ENCODE data around the gene KRTAP12-1. TPM values are rescaled to one million over a fixed set of nuclear protein-coding genes. Genes with fewer than 3 reads are reported as not detected.

KRTAP12-1 gene
- total RNA-seq, 1 donor from 2014 or later: not detected

DNA sequence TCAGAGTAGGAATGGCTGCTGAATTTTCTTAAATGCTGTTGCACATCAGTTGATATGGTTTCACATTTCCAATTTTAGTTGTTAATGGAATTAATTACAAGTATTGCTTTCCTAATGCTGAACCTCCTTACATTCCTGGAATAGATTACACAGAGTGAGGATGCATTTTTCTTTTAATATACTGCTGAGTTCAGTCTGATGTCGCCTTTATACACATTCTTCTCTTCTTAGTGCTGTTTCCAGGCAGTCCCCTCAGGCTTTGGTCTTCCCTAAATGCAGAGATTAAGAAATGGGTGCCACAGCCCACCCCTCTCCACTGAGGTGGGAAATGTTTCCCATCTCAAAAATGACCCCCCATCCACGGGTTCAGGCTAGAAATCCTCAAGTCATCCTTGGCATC, 36.1 kb upstream of the KRTAP12-1 start:
- TF ChIP-seq CTCF (IDR thresholded peaks at IDR 0.05; ENCODE audit: partially characterized antibody, unreplicated experiment): no peak
- DNase-seq: no peak
- no peak overlapping the region for H3K27ac Mint-ChIP-seq (ENCODE audit: unreplicated experiment)
- no peaks in the 10 kb centered on the region for H3K36me3 Mint-ChIP-seq (ENCODE audit: unreplicated experiment)
- H3K4me3 Mint-ChIP-seq (ENCODE audit: unreplicated experiment): no peak overlapping the region
- H3K4me1 Mint-ChIP-seq (ENCODE audit: low read depth, unreplicated experiment): peaks cover 15% of the 10 kb centered on the region
- H3K9me3 Mint-ChIP-seq (ENCODE audit: unreplicated experiment): no peaks in the 10 kb centered on the region
- H3K27me3 Mint-ChIP-seq (ENCODE audit: unreplicated experiment): peaks cover 9% of the 10 kb centered on the region

DNA sequence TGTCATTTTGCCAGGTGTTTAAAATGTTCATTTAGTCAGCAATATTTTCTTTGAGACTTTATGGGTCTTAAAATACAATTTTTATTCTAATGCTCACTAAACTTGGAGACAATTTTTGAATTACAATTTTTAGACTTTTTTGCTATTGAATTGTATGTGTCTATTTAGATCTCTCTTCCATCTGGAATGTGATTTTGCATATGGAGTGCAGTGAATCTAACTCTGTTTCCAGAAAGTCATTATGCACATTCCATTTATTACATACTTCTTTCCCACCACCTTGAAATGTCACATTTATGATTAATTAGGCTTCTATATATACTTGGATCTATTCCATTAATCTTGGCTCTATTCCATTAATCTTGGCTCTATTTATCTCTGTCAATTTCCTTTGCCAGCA, 35.0 kb upstream of the KRTAP12-1 start:
- DNase-seq: no peak
- H3K27ac Mint-ChIP-seq (ENCODE audit: unreplicated experiment): no peak overlapping the region
- H3K36me3 Mint-ChIP-seq (ENCODE audit: unreplicated experiment): no peaks in the 10 kb centered on the region
- peaks cover 8% of the 10 kb centered on the region for H3K27me3 Mint-ChIP-seq (ENCODE audit: unreplicated experiment)
- H3K4me3 Mint-ChIP-seq (ENCODE audit: unreplicated experiment): no peak overlapping the region
- no peak for TF ChIP-seq CTCF (IDR thresholded peaks at IDR 0.05; ENCODE audit: partially characterized antibody, unreplicated experiment)
- H3K9me3 Mint-ChIP-seq (ENCODE audit: unreplicated experiment): no peaks in the 10 kb centered on the region
- peaks cover 8% of the 10 kb centered on the region for H3K4me1 Mint-ChIP-seq (ENCODE audit: low read depth, unreplicated experiment)

DNA sequence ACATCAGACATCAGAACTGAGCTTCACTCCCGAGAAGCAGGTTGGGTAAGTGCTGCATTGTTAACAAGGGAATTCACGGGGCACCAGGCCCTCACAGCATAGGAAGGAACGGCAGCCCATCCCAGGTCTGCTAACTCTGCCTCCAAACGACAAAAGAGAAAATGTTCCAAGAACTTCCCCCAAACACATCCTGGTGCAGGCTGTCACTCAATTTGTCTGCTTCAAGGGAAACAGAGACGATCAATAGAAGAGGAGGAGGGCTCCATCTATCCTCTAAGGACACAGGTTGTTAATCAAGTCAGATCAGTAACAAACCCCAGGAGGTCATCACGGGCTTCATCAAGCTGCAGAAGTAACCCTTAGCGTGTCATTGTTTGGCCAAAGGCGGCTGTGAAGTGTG, 32.9 kb upstream of the KRTAP12-1 start:
- Mint-ChIP-seq H3K9me3 (ENCODE audit: unreplicated experiment) (peaks cover 2% of the 10 kb centered on the region), H3K4me3 (ENCODE audit: unreplicated experiment) (peak overlapping the region; percentile 39), H3K36me3 (ENCODE audit: unreplicated experiment) (no peaks in the 10 kb centered on the region), H3K4me1 (ENCODE audit: low read depth, unreplicated experiment) (peaks cover 10% of the 10 kb centered on the region), H3K27ac (ENCODE audit: unreplicated experiment) (peak overlapping the region; percentile 7), H3K27me3 (ENCODE audit: unreplicated experiment) (peaks cover 12% of the 10 kb centered on the region)
- DNase-seq: no peak
- TF ChIP-seq CTCF (IDR thresholded peaks at IDR 0.05; ENCODE audit: partially characterized antibody, unreplicated experiment): no peak

DNA sequence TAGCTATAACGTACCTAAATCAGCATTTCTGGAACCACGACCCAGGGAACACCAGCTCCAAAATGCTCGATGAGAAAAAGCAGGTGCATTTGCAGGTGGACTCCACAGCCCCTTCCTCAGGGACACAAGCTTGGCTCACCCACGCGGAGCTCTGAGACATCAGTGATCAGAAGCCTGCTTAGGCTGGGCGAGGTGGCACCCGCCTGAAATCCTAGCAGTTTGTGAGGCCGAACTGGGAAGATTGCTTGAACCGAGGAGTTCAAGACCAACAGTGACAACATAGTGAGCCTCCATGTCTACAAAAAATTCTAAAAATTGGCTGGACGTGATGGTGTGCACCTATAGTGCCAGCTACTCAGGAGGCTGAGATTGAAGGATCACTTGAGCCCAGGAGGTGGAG, 31.9 kb upstream of the KRTAP12-1 start:
- no peak for TF ChIP-seq CTCF (IDR thresholded peaks at IDR 0.05; ENCODE audit: partially characterized antibody, unreplicated experiment)
- no peak overlapping the region for H3K27ac Mint-ChIP-seq (ENCODE audit: unreplicated experiment)
- H3K27me3 Mint-ChIP-seq (ENCODE audit: unreplicated experiment): peaks cover 16% of the 10 kb centered on the region

GRCh38 chr21:44713130-44713529, 31.2 kb upstream of the KRTAP12-1 start:
- peaks cover 20% of the 10 kb centered on the region for H3K27me3 Mint-ChIP-seq (ENCODE audit: unreplicated experiment)
- peaks cover 2% of the 10 kb centered on the region for H3K9me3 Mint-ChIP-seq (ENCODE audit: unreplicated experiment)
- no peak overlapping the region for H3K27ac Mint-ChIP-seq (ENCODE audit: unreplicated experiment)
- DNase-seq: no peak
- no peaks in the 10 kb centered on the region for H3K36me3 Mint-ChIP-seq (ENCODE audit: unreplicated experiment)
- H3K4me3 Mint-ChIP-seq (ENCODE audit: unreplicated experiment): no peak overlapping the region
- TF ChIP-seq CTCF (IDR thresholded peaks at IDR 0.05; ENCODE audit: partially characterized antibody, unreplicated experiment): no peak
- peaks cover 15% of the 10 kb centered on the region for H3K4me1 Mint-ChIP-seq (ENCODE audit: low read depth, unreplicated experiment)

More for the DNA sequence above, 31.9 kb upstream of the KRTAP12-1 start:
- no peaks in the 10 kb centered on the region for H3K36me3 Mint-ChIP-seq (ENCODE audit: unreplicated experiment)
- H3K9me3 Mint-ChIP-seq (ENCODE audit: unreplicated experiment): peaks cover 2% of the 10 kb centered on the region
- no peak for DNase-seq
- H3K4me1 Mint-ChIP-seq (ENCODE audit: low read depth, unreplicated experiment): peaks cover 15% of the 10 kb centered on the region
- H3K4me3 Mint-ChIP-seq (ENCODE audit: unreplicated experiment): no peak overlapping the region
